Skin epidermis (tissue), 12 donors: ENCODE measurements around the gene SPEN.
"Not testable (repeated sequence)": the region's sequence is repeated elsewhere in the genome, so short reads cannot be mapped to it uniquely, and the experiment has no call there.

Experiments used
- H3K27ac ChIP-seq, 21 experiments: fragments of 200-600 bp; sonication (generic) in 11 of 21; one replicate each; pipeline ENCODE4 v1.5.0; 2020; ENCODE audit warnings: mild to moderate bottlenecking in 3 of 21, inconsistent platforms in 2 of 21, moderate library complexity in 2 of 21
- H3K4me3 ChIP-seq, 7 experiments: fragments of 200-600 bp; sonication (generic) in 2 of 7; one replicate each; pipeline ENCODE4 v1.5.0; 2020; ENCODE audit warnings: inconsistent platforms in 2 of 7, mild to moderate bottlenecking in 2 of 7, moderate library complexity in 1 of 7

Gene SPEN

DNA sequence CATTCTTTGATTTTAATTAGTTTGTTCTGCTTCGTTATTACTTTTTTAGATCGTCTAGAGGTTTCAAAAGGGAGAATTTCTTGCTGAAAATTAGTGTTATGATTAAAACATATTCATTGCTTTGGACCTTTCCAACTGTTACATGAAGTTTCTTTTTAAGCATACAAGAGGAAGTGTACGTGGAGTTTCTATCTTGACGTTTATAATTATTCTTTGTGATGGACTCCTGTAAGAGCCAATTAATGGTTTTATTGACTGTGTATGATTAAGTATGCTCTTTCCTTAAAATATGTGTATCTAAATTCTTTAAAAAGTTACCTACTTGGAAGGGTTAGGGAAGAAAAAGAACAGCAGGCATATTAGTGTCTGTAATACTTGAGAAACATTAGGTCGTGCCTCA, 37.8 kb downstream of the SPEN start:
- Histone ChIP-seq H3K4me3 (no peak overlapping the region), H3K27ac (peak overlapping the region in 17 of 21 experiments; percentile 12 to 85 (median 75))

DNA sequence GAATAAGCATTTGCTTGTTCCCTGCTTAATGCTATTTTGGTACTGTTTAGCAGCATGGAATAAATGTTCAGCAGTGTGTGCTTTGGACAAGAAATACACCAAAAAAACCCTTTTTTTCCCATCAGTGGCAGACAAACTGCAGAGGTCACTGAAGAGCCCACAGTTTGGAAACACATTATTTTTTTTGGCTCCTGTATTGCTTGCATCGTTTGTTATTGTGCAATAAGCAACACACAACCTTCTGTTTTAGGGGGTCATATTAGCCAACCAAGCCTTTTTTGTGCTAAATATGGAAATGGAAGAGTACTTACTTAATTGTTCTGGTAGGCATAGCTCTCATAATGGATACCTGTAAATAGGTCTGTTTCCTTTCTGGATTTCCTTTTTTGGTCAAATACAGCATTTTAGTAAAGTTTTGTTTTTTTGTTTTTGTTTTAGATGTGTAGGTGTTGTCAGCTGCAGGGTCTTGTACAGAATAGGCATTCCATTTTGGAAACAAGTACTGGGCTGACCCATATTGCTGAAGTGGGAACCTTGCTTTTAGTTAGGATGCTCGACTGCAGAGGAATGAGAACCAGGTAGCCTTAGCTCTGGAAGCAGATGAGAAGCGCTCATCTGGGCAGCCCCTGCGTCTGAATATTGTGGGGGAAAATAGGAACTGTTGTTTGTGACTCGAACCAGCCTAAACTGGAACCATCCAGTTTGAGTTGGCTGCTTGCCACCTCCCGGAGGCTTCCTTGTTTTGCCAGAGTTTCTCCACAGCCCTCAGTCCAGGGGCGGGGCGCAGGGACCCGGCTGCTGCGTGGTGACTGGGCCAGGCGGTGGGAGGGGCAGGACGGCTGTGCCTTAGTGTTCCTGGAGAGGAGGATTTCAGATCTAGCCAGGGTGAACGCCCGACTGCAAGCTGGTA, 38.4 kb downstream of the SPEN start:
- Histone ChIP-seq H3K4me3 (peak overlapping the region in 6 of 7 experiments; percentile 7 to 30 (median 20)), H3K27ac (peak overlapping the region in 20 of 21 experiments; percentile 51 to 87 (median 74))

DNA sequence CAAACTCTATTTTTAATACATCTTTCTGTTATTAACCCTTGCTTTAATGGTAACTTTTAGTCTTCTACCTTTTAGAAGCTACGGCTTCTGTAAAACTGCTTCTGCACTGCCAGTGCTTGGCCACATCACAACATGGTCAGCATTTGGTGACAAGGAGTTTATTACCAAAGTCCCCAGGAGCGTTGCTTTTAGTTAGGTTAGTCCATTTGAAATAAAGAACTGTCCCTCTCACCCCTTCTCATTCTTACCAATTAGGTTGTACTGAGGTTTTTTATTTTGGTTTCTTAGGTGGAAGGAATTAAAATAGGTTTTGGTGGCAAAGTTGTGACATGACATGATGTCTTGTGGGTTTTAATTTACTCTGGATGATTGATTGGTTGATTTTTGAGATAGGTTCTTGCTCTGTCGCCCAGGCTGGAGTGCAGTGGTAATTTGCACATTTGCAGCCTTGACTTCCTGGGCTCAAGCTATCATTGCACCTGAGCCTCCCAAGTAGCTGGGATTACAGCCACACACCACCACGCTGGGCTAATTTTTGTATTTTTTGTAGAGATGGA, 39.2 kb downstream of the SPEN start:
- H3K27ac ChIP-seq: peak overlapping the region in 18 of 21 experiments; percentile 14 to 87 (median 75)
- H3K4me3 ChIP-seq: peak overlapping the region in 6 of 7 experiments; percentile 7 to 30 (median 20)

DNA sequence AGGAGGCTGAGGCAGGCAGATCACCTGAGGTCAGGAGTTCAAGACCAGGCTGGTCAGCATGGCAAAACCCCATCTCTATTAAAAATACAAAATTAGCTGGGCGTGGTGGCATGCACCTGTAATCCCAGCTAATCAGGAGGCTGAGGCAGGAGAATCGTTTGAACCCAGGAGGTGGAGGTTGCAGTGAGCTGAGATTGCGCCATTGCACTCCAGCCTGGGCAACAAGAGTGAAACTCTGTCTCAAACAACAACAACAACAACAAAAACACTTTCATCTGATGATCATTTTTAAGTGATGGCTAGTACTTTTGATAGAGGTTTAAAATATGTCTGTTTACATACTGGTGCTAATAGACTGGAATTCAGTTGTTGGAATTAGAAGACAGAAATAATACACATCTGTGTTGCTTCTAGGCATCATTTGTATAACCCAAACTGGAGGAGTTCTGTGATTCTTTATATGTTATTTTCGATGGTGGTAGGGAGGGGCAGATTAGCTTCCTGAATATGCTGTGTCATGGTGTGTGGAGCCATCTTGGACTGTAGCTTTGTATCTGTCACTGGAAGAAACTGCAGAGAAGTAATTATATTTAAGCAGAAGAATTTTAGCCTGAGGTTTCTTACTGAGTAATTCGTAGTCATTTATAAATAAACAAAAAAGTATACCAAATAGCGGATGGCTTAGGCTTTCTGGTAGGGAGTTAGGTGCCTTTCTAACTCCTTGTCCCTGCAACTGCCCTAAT, 45.5 kb downstream of the SPEN start:
- not testable (repeated sequence) for H3K4me3 ChIP-seq
- H3K27ac ChIP-seq: peak overlapping the region in 15 of 21 experiments; percentile 6 to 64 (median 32)

DNA sequence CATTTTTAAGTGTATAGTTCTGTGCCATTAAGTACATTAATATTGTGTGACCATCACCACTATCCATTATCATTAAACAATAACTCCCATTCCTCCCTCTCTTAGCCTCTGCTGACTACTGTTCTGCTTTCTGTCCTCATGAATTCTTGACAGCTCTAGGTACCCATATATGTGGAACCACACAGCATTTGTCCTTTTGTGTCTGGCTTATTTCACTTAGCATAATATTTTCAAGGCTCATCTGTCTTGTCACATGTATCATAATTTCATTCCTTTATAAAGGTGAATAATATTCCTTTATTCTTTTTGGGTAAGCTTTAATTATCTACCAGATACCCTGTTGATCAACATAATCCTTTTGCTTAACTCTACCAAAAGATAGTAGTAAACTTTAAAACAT, 47.7 kb downstream of the SPEN start:
- Histone ChIP-seq H3K4me3 (no peak overlapping the region), H3K27ac (no peak overlapping the region)

DNA sequence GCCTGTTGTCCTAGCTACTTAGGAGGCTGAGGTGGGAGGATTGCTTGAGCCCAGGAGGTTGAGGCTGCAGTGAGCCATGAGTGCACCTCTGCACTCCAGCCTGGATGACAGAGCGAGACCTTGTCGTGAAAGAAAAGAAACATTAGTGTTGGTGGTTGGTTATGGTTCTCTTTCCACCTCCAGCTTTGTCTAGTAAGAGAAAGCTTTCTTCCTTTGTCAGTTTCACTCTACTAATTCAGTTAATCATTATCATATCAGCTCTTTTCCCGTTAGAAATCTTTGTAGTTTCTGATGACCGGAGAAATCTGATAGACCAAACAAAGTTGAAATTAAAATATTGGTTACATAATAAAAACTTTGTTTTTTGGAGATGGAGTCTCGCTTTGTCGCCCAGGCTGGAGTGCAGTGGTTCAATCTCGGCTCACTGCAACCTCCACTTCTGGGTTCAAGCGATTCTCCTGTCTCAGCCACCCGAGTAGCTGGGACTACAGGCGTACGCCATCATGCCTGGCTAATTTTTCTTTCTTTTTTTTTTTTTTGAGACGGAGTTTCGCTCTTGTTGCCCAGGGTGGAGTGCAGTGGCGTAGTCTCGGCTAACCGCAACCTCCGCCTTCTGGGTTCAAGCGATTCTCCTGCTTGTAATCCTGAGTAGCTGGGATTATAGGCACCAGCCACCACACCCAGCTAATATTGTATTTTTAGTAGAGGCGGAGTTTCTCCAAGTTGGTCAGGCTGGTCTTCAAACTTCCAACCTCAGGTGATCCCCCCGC, 49.5 kb downstream of the SPEN start:
- not testable (repeated sequence) for H3K27ac ChIP-seq, H3K4me3 ChIP-seq

DNA sequence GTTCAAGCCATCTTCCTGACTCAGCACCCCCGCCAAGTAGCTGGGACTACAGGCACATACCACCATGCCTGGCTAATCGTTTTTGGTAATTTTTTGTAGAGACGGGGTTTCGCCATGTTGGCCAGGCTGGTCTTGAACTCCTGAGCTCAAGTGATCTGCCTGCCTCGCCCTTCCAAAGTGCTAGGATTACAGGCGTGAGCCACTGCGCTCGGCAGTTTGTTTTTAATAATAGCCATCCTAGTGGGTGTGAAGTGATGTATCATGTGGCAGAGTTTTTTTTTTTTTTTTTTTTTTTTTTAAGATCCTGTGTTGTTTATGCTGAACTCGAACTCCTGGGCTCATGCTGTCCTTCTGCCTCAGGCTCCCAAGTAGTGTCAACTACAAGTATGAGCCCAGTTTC, 51.8 kb downstream of the SPEN start:
- H3K27ac ChIP-seq: no peak overlapping the region
- no peak overlapping the region for H3K4me3 ChIP-seq

DNA sequence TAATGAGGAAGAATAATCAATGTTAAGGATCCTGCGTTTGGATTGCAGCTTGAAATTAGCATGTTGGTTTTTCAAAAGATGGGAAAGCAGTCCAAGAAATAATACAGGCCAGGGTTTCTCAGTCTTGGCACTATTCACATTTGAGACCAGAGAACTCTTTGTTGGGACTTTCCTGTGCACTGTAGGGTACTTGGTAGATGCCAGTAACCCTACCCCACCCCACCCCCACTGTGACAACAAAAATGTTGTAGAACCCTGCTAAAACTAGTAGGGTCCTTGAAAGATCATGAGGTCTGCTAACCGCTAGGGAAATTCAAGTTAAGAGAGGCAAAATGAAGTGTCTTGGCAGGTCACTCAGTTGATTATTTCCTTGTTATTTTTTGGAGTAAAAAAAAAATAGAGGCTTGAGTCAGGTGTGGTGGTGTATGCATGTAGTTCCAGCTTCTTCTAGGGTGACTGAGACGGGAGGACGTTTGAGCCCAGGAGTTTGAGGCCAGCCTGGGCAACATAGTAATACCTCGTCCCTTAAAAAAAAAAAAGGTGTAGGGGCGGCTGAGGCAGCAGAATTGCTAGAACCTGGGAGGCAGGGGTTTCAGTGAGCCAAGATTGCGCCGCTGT, 53.3 kb downstream of the SPEN start:
- Histone ChIP-seq H3K27ac (peak overlapping the region in 1 of 21 experiments; percentile 34), H3K4me3 (no peak overlapping the region)

DNA sequence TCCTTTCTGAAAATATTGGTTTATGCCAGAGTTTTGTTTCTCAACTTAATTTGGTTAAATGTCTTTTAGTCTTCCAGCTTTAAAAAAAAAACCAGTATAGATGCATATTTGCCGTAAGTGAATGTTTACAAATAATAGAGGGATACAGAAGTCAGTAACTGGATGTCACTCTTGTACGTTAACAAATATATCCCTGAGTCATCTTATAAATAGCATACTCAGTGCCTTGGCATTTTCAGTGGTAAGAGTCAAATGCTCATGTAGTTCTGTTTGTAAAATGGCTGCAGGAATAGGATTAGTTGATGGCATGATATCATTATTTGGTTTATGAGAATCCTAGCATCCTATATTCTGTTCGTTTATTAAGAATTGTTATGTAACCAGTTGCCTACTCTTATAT, 55.4 kb downstream of the SPEN start:
- Histone ChIP-seq H3K27ac (no peak overlapping the region), H3K4me3 (no peak overlapping the region)

DNA sequence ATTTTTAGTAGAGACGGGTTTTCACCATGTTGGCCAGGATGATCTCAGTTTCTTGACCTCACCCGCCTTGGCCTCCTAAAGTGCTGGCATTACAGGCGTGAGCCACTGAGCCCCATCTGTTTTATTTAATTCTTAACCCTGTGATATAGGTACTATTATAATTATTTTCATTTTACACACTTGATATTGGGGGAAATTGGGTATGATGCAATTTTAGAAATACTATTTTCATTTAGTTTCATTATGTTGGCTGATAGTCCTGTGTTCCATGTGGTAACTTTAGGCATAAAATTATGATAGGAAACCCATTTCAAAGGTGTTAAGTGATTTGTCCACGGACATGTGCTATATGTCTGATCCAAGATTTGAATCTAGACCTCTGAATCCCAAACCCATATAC, 61.1 kb downstream of the SPEN start:
- H3K27ac ChIP-seq: no peak overlapping the region

DNA sequence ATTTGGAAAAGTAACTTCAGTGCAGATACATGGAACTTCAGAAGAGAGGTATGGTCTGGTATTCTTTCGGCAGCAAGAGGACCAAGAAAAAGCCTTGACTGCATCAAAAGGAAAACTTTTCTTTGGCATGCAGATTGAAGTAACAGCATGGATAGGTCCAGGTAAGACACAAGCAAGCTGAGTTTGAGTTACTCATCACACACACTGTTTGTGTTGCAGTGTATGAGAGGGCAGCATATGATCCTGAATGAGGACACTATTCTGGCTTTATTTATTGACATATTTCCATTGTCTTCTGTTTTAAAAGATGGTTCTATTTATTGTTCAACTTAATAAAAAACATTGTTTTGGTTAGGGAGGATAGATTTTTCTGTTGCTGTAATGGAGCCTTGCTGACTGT, 63.6 kb downstream of the SPEN start:
- H3K27ac ChIP-seq: no peak overlapping the region
- H3K4me3 ChIP-seq: no peak overlapping the region

More for the DNA sequence above, 61.1 kb downstream of the SPEN start:
- no peak overlapping the region for H3K4me3 ChIP-seq

DNA sequence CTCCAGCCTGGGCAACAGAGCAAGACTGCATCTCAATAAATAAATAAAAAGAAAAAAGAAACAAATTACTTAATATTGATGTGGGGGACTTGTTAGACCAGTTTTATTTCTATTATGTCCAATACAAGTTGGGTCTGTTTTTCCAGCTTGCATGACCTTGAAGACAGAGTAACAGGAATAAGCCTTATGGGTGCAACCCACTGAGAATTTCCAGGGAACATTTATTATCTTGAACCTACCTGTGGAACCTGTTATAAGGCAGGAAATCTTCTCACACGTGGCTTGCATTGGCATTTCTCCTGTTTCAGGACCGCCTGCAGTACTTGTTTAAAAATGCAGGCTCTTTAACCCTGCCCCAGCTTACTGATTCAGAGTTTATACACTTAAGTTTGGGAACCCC, 64.4 kb downstream of the SPEN start:
- Histone ChIP-seq H3K27ac (no peak overlapping the region), H3K4me3 (no peak overlapping the region)

DNA sequence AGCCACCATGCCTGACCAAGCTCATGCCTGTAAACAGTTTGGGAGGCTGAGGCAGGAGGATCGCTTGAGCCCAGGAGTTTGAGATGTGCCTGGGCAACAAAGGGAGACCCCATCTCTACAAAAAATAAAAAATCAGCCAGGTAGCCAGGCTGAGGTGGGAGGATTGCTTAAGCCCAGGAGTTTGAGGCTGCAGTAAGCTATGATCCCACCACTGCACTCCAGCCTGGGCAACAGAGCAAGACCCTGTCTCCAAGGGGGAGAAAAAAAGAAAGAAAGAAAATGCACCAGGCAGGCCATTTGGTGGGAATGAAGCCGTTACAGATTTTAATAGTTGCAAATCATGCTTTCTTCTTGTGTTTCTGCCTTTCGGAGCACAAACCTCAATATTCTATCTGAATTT, 66.1 kb downstream of the SPEN start:
- not testable (repeated sequence) for H3K27ac ChIP-seq, H3K4me3 ChIP-seq

DNA sequence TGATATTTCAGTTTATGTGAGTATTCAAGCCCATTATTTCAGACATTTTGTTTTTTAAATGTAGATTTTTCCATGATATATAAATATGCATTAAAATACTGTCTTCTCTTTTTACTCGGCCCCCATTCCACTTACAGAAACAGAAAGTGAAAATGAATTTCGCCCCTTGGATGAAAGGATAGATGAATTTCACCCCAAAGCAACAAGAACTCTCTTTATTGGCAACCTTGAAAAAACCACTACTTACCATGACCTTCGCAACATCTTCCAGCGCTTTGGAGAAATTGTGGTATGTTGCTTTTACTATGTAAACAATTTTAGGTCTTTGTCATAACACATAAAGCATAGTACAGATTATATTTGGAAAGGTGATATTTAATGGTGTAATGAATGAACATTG, 68.5 kb downstream of the SPEN start:
- H3K27ac ChIP-seq: peak overlapping the region in 4 of 21 experiments; percentile 22 to 65 (median 32)
- no peak overlapping the region for H3K4me3 ChIP-seq

DNA sequence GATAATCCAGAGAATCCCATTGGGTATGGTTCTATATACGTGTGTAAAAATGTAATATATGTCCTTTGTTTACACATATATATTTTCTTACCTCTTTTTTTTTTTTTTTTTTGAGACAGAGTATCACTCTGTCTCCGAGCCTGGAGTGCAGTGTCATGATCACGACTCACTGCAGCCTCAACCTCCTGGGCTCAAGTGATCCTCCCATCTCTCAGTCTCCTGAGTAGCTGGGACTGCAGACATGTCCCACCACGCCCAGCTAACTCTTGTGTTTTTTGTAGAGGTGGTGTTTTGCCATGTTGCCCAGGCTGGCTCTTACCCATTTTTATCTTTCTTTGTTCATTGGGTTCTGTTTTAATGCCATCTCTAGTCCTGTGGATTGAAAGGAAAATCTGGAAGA, 68.9 kb downstream of the SPEN start:
- H3K27ac ChIP-seq: peak overlapping the region in 5 of 21 experiments; percentile 3 to 65 (median 33)
- no peak overlapping the region for H3K4me3 ChIP-seq

DNA sequence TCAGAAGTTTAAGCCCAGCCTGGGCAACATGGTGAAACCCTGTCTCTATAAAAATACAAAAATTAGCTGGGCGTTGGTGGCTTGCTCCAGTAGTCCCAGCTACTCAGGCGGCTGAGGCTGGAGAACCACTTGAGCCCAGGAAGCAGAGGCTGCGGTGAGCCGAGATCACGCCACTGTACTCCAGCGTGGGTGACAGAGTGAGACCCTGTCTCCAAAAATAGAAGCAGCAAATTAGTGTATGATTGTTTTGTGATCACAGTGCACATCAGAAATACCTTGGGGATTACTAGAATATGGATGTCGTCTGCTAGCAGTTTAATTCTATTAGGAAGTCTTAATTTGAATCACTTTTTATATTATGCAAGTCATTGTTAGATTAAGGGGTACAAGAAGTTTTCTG, 69.4 kb downstream of the SPEN start:
- no peak overlapping the region for H3K4me3 ChIP-seq
- H3K27ac ChIP-seq: peak overlapping the region in 5 of 21 experiments; percentile 3 to 65 (median 33)

DNA sequence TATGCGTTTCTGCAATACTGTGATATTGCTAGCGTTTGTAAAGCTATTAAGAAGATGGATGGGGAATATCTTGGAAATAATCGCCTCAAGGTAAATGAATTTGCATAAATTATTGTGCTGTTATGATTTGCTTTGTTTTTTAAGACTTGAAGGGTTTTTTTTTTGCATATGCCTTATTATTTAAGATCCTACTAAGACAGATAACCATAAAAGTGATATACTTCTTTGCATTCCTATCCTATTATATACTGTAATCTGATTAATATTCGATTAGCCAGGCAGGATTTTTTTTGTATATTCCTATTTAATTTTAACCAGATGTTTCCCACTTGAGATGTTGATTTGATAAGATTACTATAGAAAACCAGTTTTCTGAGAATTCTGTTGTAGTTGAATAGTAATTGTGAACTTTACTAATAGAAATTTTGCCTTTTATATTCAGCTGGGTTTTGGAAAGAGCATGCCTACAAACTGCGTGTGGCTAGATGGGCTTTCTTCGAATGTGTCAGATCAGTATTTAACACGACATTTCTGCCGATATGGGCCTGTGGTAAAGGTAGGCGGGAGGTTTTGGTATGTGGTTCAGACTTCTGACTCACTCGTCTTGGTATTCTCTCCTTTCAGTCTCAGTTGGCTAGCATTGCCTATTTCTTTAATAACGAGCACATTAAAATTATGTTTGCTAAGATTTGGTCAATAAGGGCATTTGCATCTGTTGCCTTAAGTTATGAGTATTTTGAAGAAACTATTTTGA, 71.6 kb downstream of the SPEN start:
- peak overlapping the region in 1 of 21 experiments; percentile 24 for H3K27ac ChIP-seq

DNA sequence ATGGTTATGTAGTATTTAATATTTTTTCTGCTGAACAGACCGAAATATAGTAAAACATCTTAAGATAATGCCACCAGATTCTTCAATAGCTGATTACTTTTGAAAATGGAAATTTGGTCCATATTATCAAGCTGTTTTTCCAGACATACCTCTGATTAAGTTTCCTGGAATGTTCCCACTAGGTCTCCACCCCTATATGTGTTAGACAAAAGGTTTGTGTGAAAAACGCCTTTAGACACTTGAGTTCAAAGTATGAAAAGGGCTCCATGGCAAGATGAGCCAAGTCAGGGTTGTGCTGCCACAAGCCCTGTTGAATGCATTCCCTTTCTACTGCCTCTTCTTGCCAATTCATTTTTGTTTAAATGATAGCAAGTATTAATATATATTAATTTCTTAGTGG, 75.7 kb downstream of the SPEN start:
- Histone ChIP-seq H3K27ac (peak overlapping the region in 1 of 21 experiments; percentile 1), H3K4me3 (no peak overlapping the region)

More for the DNA sequence above, 71.6 kb downstream of the SPEN start:
- no peak overlapping the region for H3K4me3 ChIP-seq
